Immature natural killer cell (primary cell): ENCODE data around the gene ZKSCAN7. TPM values are rescaled to one million over a fixed set of nuclear protein-coding genes. Genes with fewer than 3 reads are reported as not detected.
A peak's percentile ranks its signal among the peaks of the same experiment; 100 is the strongest.
"Not testable (repeated sequence)": the region's sequence is repeated elsewhere in the genome, so short reads cannot be mapped to it uniquely, and the experiment has no call there.

Source experiments
- DNase-seq, 3 donors: peaks; one replicate each; pipeline ENCODE4 v3.0.0; 2022; ENCODE audit warnings: mixed read lengths in 1 of 3
- H3K27ac Mint-ChIP-seq, 6 donors: one replicate each; pipeline ENCODE4 v1.8.0; 2020; ENCODE audit warnings: mixed read lengths in 6 of 6, mild to moderate bottlenecking in 5 of 6, inconsistent platforms in 4 of 6, moderate library complexity in 3 of 6
- H3K27me3 Mint-ChIP-seq, 3 donors: one replicate each; pipeline ENCODE4 v1.8.0; 2020 to 2021; ENCODE audit warnings: low read depth in 3 of 3, mild to moderate bottlenecking in 3 of 3, mixed read lengths in 3 of 3, moderate library complexity in 3 of 3, inconsistent platforms in 1 of 3
- H3K36me3 Mint-ChIP-seq, 3 donors: one replicate each; pipeline ENCODE4 v1.8.0; 2020; ENCODE audit warnings: mixed read lengths in 3 of 3, inconsistent platforms in 2 of 3, mild to moderate bottlenecking in 2 of 3
- H3K4me1 Mint-ChIP-seq, 2 donors: one replicate each; pipeline ENCODE4 v1.8.0; 2020; ENCODE audit warnings: inconsistent platforms in 2 of 2, mild to moderate bottlenecking in 2 of 2, mixed read lengths in 2 of 2, moderate library complexity in 1 of 2
- H3K4me3 Mint-ChIP-seq, 5 donors: one replicate each; pipeline ENCODE4 v1.8.0; 2020; ENCODE audit warnings: mild to moderate bottlenecking in 5 of 5, mixed read lengths in 5 of 5, inconsistent platforms in 3 of 5, moderate library complexity in 3 of 5
- H3K9me3 Mint-ChIP-seq, 6 donors: one replicate each; pipeline ENCODE4 v1.8.0; 2020; ENCODE audit warnings: mild to moderate bottlenecking in 6 of 6, mixed read lengths in 6 of 6, inconsistent platforms in 4 of 6, moderate library complexity in 3 of 6
- polyA plus RNA-seq, 3 donors: library from polyadenylated mRNA; unstranded; fragments of 300-500 nt; fragmentation: Illumina TruSeq; gene quantifications; one replicate each; pipeline ENCODE4 v1.2.3, GENCODE V29; 2021

The ZKSCAN7 gene
- polyA plus RNA-seq, 3 donors from 2014 or later, result 0.88 to 4.5 (median 4.2) TPM

GRCh38 chr3:44534659-44535058 is 20.3 kb upstream of the ZKSCAN7 start:
- H3K4me1 Mint-ChIP-seq, H3K4me3 Mint-ChIP-seq, H3K9me3 Mint-ChIP-seq, H3K27ac Mint-ChIP-seq, H3K36me3 Mint-ChIP-seq, DNase-seq: not testable (repeated sequence)
- H3K27me3 Mint-ChIP-seq, result peaks cover 8 to 33% (median 10%) of the 10 kb centered on the region in 3 donors

DNA sequence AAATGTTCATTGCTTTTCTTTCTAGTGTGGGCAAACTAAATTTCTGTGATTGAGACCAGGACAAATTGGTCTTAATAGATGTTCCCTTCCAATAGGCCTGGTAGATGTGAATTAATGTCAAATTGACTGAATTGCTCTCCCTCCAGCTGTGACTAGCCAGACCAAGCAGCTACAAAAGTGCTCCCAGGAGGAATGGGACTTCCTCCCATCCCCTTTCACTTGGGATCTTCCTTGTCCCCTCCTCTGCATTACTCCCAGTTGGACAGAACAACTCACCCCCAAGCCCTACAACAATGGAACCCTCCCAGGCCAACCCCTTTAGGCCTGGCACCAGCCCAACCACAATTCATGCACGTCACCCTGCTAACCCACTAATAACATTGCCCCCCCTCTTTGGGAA is 19.6 kb upstream of the ZKSCAN7 start:
- Mint-ChIP-seq H3K36me3 (no peaks in the 10 kb centered on the region), H3K4me3 (no peak overlapping the region), H3K27me3 (peaks cover 8 to 32% (median 10%) of the 10 kb centered on the region in 3 donors), H3K4me1 (no peaks in the 10 kb centered on the region), H3K9me3 (no peaks in the 10 kb centered on the region), H3K27ac (no peak overlapping the region)
- DNase-seq, result no peak

DNA sequence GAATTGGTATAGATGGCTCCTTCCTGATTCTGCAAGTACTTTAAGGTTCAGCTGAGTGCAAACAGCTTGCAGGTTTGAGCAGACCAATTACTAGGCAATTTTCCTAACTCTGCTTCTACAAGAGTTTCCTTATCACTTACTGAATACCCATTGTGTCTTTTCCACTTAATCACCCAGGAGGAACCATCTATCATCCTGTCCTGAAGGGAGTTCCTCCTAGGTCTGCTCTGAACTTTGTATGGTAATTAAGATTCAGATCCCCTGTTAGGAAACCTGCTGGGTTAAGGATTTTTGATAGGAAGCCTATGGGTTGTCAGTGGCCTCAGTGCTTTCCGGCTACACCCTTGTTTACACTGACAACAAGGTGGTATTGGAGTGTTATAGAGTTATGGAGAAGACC is 10.2 kb upstream of the ZKSCAN7 start:
- H3K36me3 Mint-ChIP-seq, DNase-seq, H3K27me3 Mint-ChIP-seq, H3K9me3 Mint-ChIP-seq, H3K4me1 Mint-ChIP-seq, H3K4me3 Mint-ChIP-seq, H3K27ac Mint-ChIP-seq: not testable (repeated sequence)

DNA sequence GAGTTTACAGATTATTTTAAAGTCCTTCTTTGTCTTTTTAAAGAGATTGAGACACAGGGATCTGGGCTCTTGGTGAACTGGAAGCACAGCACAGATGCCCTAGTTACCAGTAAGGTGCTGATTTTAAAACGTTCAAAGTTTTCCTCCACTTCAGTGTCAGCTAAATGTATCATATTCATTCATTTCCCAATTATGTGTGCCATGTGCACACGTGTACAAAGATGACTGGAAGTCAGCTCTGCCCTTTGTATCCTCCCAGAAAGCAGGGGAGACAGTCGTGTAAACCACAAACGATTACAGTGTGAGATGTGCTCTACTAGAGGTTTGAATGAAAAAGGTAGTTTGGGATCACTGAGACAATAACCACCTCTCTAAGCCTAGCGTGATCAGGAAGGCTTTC is 730 bp downstream of the ZKSCAN7 start:
- Mint-ChIP-seq H3K27ac (peak overlapping the region; percentile 60 to 94 (median 84)), H3K9me3 (no peaks in the 10 kb centered on the region), H3K36me3 (peaks cover 7 to 28% (median 21%) of the 10 kb centered on the region in 3 donors), H3K27me3 (peaks cover 3 to 4% (median 3%) of the 10 kb centered on the region in 3 donors), H3K4me1 (peaks cover 18 to 28% of the 10 kb centered on the region in 2 donors), H3K4me3 (peak overlapping the region; percentile 93 to 96 (median 93))
- DNase-seq, result peak in 1 of 3 donors; percentile 2

GRCh38 chr3:44557074-44557473 is 2.1 kb downstream of the ZKSCAN7 start:
- peaks cover 0 to 3% (median 2%) of the 10 kb centered on the region in 3 donors for H3K27me3 Mint-ChIP-seq
- H3K4me3 Mint-ChIP-seq, result no peak overlapping the region
- peaks cover 0 to 3% (median 0%) of the 10 kb centered on the region in 6 donors for H3K9me3 Mint-ChIP-seq
- peaks cover 24 to 32% of the 10 kb centered on the region in 2 donors for H3K4me1 Mint-ChIP-seq
- no peak for DNase-seq
- H3K36me3 Mint-ChIP-seq, result peaks cover 16 to 38% (median 30%) of the 10 kb centered on the region in 3 donors
- H3K27ac Mint-ChIP-seq, result no peak overlapping the region

GRCh38 chr3:44561076-44561475 is 6.1 kb downstream of the ZKSCAN7 start:
- Mint-ChIP-seq H3K4me3 (no peak overlapping the region), H3K27me3 (peaks cover 0 to 2% (median 0%) of the 10 kb centered on the region in 3 donors), H3K36me3 (peaks cover 34 to 60% (median 59%) of the 10 kb centered on the region in 3 donors), H3K4me1 (peaks cover 14 to 18% of the 10 kb centered on the region in 2 donors), H3K27ac (no peak overlapping the region), H3K9me3 (peaks cover 0 to 6% (median under 1%) of the 10 kb centered on the region in 6 donors)
- no peak for DNase-seq

GRCh38 chr3:44562147-44562546 is 7.2 kb downstream of the ZKSCAN7 start:
- no peak overlapping the region for H3K4me3 Mint-ChIP-seq
- H3K9me3 Mint-ChIP-seq, result peaks cover 0 to 11% (median 2%) of the 10 kb centered on the region in 6 donors
- no peaks in the 10 kb centered on the region for H3K27me3 Mint-ChIP-seq
- H3K36me3 Mint-ChIP-seq, result peaks cover 41 to 68% (median 67%) of the 10 kb centered on the region in 3 donors
- DNase-seq, result no peak
- no peak overlapping the region for H3K27ac Mint-ChIP-seq
- H3K4me1 Mint-ChIP-seq, result peaks cover 7 to 10% of the 10 kb centered on the region in 2 donors

- no peak overlapping the region for H3K27ac Mint-ChIP-seq
- H3K9me3 Mint-ChIP-seq, result peaks cover 31 to 55% (median 43%) of the 10 kb centered on the region in 6 donors
Measured at GRCh38 chr3:44568561-44568960, 13.6 kb downstream of the ZKSCAN7 start.

GRCh38 chr3:44571024-44571423 is 16.0 kb downstream of the ZKSCAN7 start:
- H3K4me1 Mint-ChIP-seq, result no peaks in the 10 kb centered on the region
- H3K4me3 Mint-ChIP-seq, result no peak overlapping the region
- peaks cover 61 to 67% (median 62%) of the 10 kb centered on the region in 3 donors for H3K36me3 Mint-ChIP-seq
- H3K27me3 Mint-ChIP-seq, result peaks cover 0 to 4% (median 2%) of the 10 kb centered on the region in 3 donors
- no peak overlapping the region for H3K27ac Mint-ChIP-seq
- DNase-seq, result no peak
- peaks cover 29 to 66% (median 45%) of the 10 kb centered on the region in 6 donors for H3K9me3 Mint-ChIP-seq

More at GRCh38 chr3:44568561-44568960, 13.6 kb downstream of the ZKSCAN7 start:
- no peak for DNase-seq
- peaks cover 77 to 80% (median 78%) of the 10 kb centered on the region in 3 donors for H3K36me3 Mint-ChIP-seq
- H3K4me1 Mint-ChIP-seq, result peaks cover 0 to 2% of the 10 kb centered on the region in 2 donors
- peaks cover 0 to 4% (median 2%) of the 10 kb centered on the region in 3 donors for H3K27me3 Mint-ChIP-seq
- H3K4me3 Mint-ChIP-seq, result no peak overlapping the region

GRCh38 chr3:44576613-44577012 is 21.6 kb downstream of the ZKSCAN7 start:
- Mint-ChIP-seq H3K9me3 (peaks cover 10 to 33% (median 18%) of the 10 kb centered on the region in 6 donors), H3K27me3 (peaks cover 0 to 5% (median 0%) of the 10 kb centered on the region in 3 donors), H3K36me3 (peaks cover 21 to 27% (median 22%) of the 10 kb centered on the region in 3 donors), H3K4me3 (no peak overlapping the region), H3K4me1 (no peaks in the 10 kb centered on the region), H3K27ac (no peak overlapping the region)
- no peak for DNase-seq

DNA sequence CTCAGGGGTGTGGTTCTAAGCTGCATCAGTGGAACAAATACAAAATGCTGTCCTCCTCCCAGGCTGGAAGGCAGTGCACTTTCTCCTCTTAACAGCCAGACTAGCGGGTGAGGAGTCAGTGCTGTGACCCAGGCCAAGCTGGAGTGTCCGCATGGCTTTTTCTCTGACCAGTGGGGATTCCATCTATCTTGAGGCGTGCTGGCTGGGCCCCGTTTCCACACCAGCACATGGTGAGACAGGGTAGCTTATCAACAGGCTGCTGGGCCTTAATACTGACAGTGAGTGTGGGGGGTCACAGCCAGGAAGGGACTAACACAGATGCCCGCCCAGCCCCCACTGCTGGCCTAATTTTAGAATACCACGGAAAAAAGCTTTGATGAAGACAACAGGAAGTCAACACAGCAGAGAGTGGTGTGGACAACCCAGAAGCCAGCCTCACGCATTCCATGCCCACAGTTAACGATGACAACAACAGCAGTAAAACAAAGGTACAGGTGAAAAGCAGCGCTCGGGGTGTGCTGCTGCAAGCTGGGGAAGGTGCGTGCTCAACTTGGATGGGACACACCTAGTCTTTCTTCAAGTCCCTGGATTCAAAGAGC is 22.5 kb downstream of the ZKSCAN7 start:
- not testable (repeated sequence) for H3K27ac Mint-ChIP-seq, H3K4me3 Mint-ChIP-seq, DNase-seq, H3K4me1 Mint-ChIP-seq, H3K27me3 Mint-ChIP-seq
- Mint-ChIP-seq H3K36me3 (peaks cover 13 to 20% (median 16%) of the 10 kb centered on the region in 3 donors), H3K9me3 (peaks cover 8 to 24% (median 11%) of the 10 kb centered on the region in 6 donors)

GRCh38 chr3:44578316-44578715 is 23.3 kb downstream of the ZKSCAN7 start:
- H3K9me3 Mint-ChIP-seq, result peaks cover 5 to 17% (median 9%) of the 10 kb centered on the region in 6 donors
- H3K27me3 Mint-ChIP-seq, result not testable (repeated sequence)

GRCh38 chr3:44578924-44579515 is 24.0 kb downstream of the ZKSCAN7 start:
- H3K27ac Mint-ChIP-seq, H3K27me3 Mint-ChIP-seq, DNase-seq, H3K4me3 Mint-ChIP-seq, H3K4me1 Mint-ChIP-seq: not testable (repeated sequence)
- peaks cover 5 to 13% (median 9%) of the 10 kb centered on the region in 6 donors for H3K9me3 Mint-ChIP-seq
- peaks cover 8 to 20% (median 9%) of the 10 kb centered on the region in 3 donors for H3K36me3 Mint-ChIP-seq

More at GRCh38 chr3:44578316-44578715, 23.3 kb downstream of the ZKSCAN7 start:
- H3K27ac Mint-ChIP-seq, DNase-seq, H3K4me3 Mint-ChIP-seq, H3K4me1 Mint-ChIP-seq: not testable (repeated sequence)
- H3K36me3 Mint-ChIP-seq, result peaks cover 8 to 20% (median 10%) of the 10 kb centered on the region in 3 donors

DNA sequence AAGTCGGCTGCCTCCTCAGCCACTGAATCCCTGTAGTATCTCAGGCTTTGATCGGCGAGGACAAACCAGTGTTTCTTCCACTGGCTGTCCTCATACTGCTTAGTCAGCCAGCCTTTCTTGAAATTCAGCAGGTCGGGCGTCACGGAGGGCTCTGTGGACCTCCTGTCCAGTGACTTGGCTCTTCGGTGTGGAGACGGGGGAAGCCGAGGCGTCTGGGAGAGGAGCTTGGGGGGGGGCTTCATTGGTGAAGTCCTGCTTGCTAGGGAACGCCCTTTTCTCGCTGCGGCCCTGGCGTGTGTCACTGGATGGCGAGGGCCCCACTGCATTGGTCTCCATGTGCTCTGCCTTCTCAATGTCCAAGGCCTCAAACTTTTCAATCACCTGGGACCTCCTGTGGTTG is 24.8 kb downstream of the ZKSCAN7 start:
- H3K9me3 Mint-ChIP-seq, result not testable (repeated sequence)

More for the DNA sequence above, 24.8 kb downstream of the ZKSCAN7 start:
- H3K4me3 Mint-ChIP-seq, H3K27ac Mint-ChIP-seq, DNase-seq: not testable (repeated sequence)
- H3K4me1 Mint-ChIP-seq, result peaks cover 8 to 11% of the 10 kb centered on the region in 2 donors
- peaks cover 5 to 16% (median 8%) of the 10 kb centered on the region in 3 donors for H3K36me3 Mint-ChIP-seq
- peaks cover 0 to 11% (median 4%) of the 10 kb centered on the region in 3 donors for H3K27me3 Mint-ChIP-seq
